ENCODE measurements around the gene SPRED1.

GRCh38 chr15:38307251-38307650, 54.6 kb downstream of the SPRED1 start:
- no peak for TF ChIP-seq CTCF (IDR thresholded peaks at IDR 0.05; ENCODE audit: low read depth, low read length, poor library complexity, severe bottlenecking)
- no peak for TF ChIP-seq EZH2phosphoT487 (IDR thresholded peaks at IDR 0.05; ENCODE audit: borderline replicate concordance, low read length)
